HG02870 (cell line): ENCODE data around the gene PRSS48.
"Not testable (repeated sequence)": the region's sequence is repeated elsewhere in the genome, so short reads cannot be mapped to it uniquely, and the experiment has no call there.

Experiments used
- ATAC-seq: cut with Tn5 transposase; IDR thresholded peaks from one replicate; pipeline ENCODE4 v1.9.1; 2021; ENCODE audit warnings: mild to moderate bottlenecking, moderate library complexity; ENCODE audit not compliant: unreplicated experiment

PRSS48 gene

GRCh38 chr4:151315212-151315886, 38.4 kb downstream of the PRSS48 start:
- ATAC-seq: no peak

- no peak for ATAC-seq
Observed at GRCh38 chr4:151316645-151317044, 39.7 kb downstream of the PRSS48 start.

- ATAC-seq: no peak
Observed at GRCh38 chr4:151318307-151319006, 41.5 kb downstream of the PRSS48 start.

GRCh38 chr4:151319490-151319889, 42.5 kb downstream of the PRSS48 start:
- ATAC-seq: no peak

GRCh38 chr4:151321586-151321985, 44.6 kb downstream of the PRSS48 start:
- ATAC-seq: no peak

- not testable (repeated sequence) for ATAC-seq
Observed at GRCh38 chr4:151322161-151322560, 45.2 kb downstream of the PRSS48 start.

GRCh38 chr4:151322570-151322969, 45.6 kb downstream of the PRSS48 start:
- no peak for ATAC-seq

GRCh38 chr4:151323667-151324066, 46.7 kb downstream of the PRSS48 start:
- no peak for ATAC-seq

GRCh38 chr4:151324124-151324751, 47.3 kb downstream of the PRSS48 start:
- no peak for ATAC-seq

- ATAC-seq: no peak
Observed at GRCh38 chr4:151324752-151325110, 47.8 kb downstream of the PRSS48 start.

- no peak for ATAC-seq
Observed at GRCh38 chr4:151325111-151325948, 48.4 kb downstream of the PRSS48 start, which contains the start of gene SH3D19. SH3D19 (minus strand) TSS chr4:151325605; CDS start chr4:151325352, 253 bp downstream.

- no peak for ATAC-seq
Observed at GRCh38 chr4:151325949-151326246, 48.9 kb downstream of the PRSS48 start.

- ATAC-seq: no peak
Observed at GRCh38 chr4:151329217-151330007, 52.5 kb downstream of the PRSS48 start.

- no peak for ATAC-seq
Observed at GRCh38 chr4:151331276-151332042, 54.5 kb downstream of the PRSS48 start.

- no peak for ATAC-seq
Observed at GRCh38 chr4:151339467-151339866, 62.5 kb downstream of the PRSS48 start.

- ATAC-seq: no peak
Observed at GRCh38 chr4:151340751-151341385, 63.9 kb downstream of the PRSS48 start.
